A172 (cell line): ENCODE results near the gene ZNF689. TPM values are rescaled to one million over a fixed set of nuclear protein-coding genes. Genes with fewer than 3 reads are reported as not detected.
"Not testable (repeated sequence)": the region's sequence is repeated elsewhere in the genome, so short reads cannot be mapped to it uniquely, and the experiment has no call there.

Source experiments
- DNase-seq: peaks from one replicate; pipeline ENCODE4 v3.0.0-alpha.2; 2015; ENCODE audit warnings: low spot score
- total RNA-seq: library from RNA; depleted of rRNA; stranded (reverse); fragments of >200 nt; shearing (Covaris generic); gene quantifications from 2 replicates; pipeline ENCODE4 v1.2.3, GENCODE V29; 2014

The ZNF689 gene
- total RNA-seq, 1 experiment from 2014 or later = 11.7 TPM

DNA sequence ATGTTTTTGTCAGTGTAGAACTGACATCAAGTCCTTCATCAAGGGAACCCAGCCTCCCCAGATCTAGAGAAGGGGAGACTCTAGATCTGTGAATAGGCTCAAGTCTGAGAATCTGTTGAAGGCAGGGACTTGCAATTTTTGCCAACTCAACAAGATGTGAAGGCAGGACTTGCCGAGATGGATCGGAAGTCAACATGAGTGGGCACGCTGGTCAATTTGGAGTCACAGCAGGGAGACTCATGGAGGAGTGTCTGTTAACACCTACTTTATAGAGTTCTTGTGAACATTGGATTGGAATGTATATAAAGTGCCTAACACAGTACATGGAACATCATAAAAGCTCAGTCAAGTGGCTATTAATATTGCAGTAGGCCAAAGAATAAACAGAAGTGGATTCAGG lies 10.0 kb downstream of the ZNF689 start:
- no peak for DNase-seq

DNA sequence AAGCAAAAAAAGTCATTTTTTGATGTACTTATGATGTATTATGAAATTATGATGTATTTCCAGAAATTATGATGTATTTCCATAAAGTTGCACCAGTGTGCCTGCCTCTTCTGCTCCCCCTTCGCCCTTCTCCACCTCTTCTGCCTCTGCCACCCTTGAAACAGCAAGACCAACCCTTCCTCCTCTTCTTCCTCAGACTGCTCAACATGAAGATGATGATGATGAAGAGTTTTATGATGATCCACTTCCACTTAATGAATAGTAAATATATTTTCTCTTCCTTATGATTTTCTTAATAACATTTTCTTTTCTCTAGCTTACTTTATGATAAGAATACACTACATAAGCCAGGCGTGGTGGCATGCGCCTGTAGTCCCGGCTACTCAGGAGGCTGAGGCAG lies 17.3 kb downstream of the ZNF689 start:
- no peak for DNase-seq

DNA sequence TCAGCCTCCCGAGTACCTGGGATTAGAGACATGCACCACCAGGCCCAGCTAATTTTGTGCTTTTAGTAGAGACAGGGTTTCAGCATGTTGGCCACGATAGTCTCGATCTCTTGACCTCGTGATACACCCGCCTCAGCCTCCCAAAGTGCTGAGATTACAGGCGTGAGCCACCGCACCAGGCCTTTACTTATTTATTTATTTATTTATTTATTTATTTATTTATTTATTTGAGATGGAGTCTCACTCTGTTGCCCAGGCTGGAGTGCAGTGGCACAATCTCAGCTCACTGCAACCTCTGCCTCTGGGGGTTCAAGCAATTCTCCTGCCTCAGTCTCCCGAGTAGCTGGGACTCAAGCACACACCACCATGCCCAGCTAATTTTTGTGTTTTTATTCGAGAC lies 19.3 kb downstream of the ZNF689 start:
- not testable (repeated sequence) for DNase-seq

DNA sequence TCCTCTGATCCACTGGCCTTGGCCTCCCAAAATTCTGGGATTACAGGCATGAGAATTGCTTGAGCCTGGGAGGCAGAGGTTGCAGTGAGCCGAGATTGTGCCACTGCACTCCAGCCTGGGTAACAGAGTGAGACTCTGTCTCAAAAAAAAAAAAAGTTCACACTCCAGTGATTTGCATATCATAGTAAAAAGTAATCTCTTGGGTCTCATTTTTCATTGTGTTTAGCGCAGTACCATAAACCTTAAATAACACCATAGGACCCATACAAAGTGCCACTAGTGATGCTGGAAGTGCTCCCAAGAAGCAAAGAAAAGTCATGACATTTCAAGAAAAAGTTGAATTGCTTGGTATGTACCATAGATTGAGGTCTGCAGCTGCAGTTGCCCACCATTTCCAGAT lies 20.6 kb downstream of the ZNF689 start:
- DNase-seq = not testable (repeated sequence)

DNA sequence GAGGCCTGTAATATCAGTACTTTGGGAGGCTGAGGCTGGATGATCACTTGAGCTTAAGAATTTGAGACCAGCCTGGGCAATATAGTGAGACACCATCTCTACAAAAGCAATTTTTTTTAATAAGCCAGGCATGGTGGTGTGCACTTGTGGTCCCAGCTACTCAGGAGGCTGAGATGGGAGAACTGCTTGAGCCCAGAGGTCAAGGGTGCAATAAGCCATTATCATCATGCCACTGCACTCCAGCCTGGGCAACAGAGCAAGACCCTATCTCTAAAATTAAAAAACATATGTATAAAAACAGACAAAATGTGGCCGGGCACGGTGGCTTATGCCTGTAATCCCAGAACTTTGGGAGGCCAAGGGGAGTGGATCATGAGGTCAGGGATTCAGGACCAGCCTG lies 21.5 kb downstream of the ZNF689 start:
- no peak for DNase-seq

DNA sequence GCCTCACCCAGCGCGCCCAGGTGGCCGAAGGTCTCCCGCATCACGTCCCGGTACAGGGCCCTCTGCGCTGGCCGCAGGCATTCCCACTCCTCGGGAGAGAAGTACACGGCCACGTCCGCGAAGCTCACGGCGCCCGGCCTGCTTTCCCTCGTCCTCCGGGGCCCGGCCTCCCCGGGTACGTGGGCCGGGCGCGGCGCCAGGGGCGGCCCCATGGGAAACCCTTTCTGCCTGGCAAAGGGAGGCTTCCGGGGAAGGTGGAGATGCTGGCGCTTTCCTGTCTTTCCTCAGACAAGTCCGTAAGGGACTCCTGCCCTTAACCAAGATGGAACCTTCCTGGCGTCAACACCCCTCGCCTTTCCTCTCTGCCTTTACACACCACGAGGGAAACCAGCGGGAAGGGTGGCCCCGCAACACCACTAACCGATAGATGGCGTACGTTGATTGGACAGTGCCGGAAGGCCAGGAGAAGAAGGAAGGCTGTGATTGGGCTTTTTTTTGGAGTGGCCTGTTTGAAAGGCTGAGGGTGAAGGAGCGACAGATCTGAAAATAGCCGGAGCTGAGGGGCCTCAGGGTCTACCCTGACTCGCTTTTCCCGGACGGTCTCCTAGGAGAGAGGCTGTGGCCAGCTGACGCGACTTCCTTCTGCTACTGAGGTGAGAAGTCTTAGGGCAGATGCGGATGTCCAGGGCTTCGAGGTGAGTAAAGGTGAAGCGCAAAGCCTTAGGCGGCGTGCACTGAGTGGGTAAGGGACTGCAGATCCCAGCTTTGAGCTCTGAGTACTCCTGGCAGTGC lies 24.6 kb downstream of the ZNF689 start, which contains the start of gene ZNF785:
ZNF785 (minus strand) TSS at position 298 of the 792 bp plus-strand sequence; CDS start at position 212, 86 bp downstream.
- DNase-seq = no peak

DNA sequence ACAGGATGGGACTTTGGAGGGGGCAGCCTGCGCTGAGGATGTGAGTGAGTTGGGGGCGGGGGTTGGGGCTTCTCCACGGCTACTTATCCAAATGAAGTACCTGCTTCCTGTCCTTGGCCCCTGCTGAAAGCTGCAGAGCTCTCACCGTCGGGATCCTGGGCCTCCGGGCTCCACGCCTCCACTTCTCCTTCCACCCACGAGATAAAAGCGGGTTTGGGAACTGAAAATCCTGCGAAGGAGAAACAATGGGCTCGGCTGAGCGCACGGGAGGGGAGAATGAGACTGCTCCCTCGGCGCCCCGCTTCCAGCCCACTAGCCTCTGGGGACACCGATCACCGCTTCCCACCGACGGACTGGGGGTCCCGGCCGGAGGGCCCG lies 25.2 kb downstream of the ZNF689 start:
- DNase-seq = no peak

DNA sequence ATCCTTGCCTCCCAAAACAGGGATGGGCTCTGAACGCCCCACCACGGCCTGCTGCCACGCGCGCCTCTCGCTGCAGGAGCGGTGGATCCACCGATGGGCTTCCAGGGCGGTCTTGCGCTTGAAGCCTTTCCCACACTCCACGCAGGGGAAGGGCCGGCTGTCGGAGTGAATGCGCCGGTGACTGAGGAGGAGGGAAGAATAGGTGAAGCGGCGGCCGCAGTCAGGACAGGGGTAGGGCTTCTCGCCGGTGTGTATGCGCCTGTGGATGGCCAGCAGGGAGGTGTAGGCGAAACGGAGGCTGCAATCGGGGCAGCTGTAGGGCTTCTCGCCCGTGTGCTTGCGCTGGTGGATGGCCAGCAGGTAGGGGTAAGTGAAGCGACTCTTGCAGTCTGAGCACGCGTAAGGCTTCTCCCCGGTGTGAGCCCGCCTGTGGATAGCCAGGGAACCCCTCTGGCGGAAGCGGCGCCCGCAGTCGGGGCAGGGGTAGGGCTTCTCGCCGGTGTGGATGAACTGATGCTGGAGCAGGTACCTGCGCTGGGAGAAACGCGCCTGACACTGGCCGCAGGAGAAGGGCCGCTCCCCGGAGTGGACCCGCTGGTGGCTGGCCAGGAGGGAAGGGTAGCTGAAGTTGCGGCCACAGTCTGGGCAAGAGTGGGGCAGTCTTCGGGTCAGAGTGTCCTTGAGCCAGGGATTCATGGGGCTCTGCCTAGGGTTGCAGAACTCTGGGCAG lies 27.4 kb downstream of the ZNF689 start:
- DNase-seq = no peak

DNA sequence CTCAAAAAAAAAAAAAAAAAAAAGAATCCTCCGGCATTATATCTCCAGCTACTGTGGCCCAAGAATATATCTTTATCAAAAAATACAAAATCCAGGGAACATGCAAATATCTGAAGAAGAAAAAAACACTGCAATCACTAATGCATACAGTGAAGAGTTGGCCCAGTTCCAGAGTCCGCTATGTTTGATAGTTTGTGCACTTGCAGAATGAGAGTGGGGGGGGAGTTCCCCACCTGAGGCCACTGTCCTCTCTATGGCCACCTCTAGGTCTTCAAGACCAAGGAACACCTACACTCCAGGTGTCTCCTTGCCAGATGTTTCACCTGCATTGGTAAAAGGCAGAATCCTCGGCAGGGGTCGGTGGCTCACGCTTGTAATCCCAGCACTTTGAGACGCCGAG lies 28.7 kb downstream of the ZNF689 start:
- DNase-seq = no peak

DNA sequence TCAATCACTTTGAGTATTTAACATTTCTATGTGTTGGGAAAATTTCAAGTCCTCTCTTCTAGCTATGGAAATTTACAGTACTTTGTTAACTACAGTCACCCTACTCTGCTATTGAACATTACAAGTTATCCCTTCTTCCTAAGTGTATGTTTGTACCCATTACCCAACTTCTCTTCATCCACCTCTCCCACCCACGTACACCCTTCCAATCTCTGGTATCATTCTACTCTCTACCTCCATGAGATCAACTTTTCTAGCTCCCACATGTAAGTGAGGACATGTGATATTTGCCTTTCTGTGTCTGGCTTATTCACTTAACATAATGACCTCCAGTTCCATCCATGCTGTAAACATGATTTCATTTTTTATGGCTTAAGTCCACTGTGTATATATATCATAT lies 35.5 kb downstream of the ZNF689 start:
- no peak for DNase-seq

DNA sequence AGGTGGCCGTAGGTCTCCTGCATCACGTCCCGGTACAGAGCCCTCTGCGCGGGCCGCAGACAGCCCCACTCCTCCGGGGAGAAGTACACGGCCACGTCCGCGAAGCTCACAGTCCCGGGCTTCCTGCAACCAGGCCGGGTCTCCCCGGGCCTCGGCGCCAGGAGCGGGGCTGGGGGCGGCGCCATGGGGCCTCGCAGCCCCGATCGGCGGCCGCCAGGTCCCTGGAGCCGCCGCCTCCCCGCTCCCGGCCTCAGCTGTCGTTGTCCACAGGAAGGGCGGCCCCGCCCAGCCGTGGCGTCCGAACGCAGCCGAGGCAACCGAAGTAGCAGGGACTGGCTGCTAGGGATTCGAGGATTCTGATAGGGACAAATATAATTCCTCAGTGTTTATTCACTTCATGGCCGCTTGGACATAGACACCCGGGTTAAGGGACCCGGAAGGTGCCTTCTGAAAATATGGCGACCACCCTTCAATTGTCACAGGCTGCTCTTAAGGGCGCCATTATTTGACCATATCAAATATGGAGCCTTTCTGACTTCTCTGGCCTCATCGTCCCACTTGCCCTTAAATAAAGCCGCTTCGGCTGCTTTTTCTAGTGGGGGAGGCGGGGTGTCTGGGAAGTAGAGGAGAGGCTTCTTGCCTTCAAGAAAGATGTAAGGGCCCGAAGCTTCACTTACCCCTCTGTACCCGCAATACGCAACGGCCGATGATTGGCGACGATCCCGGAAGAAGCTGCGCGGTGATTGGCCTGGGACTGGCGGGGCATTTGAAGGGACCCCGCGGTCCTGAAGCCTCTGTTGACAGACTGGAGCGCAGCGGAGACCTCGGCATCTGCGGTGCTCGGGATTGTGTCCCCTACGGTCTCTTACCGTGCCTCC lies 38.5 kb downstream of the ZNF689 start, which contains the start of gene ZNF688:
ZNF688 (minus strand) TSS at position 270 of the 878 bp plus-strand sequence; CDS start at position 185, 85 bp downstream.
- DNase-seq = peak; percentile 95

DNA sequence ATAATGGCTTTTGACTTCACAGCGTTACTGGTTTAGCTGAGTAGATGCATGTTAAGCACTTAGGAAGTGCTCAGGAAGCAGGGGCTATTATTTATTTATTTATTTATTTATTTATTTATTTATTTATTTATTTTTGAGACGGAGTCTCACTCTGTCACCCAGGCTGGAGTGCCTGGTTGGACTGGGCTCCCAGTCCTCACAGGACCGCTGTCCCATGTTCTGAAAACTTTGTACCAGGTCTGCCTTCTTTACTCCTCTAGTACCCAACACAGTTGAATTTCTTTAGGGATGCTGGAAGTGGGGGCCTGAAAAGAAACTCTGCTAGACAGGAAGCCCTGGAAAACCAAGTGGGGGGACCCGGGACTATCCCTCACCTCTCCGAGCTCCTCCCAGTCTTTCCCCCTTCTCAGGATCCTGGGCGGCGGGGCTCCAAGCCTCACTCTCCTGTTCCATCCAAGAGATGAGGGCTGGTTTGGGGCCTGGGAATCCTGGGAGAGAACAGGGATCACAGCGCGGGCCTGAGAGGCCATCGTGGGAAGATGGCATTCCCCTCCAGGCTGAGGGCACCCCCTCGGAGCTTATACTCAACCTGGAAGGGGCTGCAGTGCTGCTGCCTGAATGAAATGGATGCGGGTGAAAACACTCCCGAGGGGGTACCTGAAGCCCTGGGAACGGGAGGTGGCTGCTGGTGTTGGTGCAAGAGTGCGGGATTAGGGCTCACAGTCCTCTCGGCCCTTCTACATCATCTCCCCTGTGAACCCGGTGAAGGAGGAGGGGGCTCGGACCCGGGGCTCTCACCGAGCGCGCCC lies 39.3 kb downstream of the ZNF689 start:
- no peak for DNase-seq

DNA sequence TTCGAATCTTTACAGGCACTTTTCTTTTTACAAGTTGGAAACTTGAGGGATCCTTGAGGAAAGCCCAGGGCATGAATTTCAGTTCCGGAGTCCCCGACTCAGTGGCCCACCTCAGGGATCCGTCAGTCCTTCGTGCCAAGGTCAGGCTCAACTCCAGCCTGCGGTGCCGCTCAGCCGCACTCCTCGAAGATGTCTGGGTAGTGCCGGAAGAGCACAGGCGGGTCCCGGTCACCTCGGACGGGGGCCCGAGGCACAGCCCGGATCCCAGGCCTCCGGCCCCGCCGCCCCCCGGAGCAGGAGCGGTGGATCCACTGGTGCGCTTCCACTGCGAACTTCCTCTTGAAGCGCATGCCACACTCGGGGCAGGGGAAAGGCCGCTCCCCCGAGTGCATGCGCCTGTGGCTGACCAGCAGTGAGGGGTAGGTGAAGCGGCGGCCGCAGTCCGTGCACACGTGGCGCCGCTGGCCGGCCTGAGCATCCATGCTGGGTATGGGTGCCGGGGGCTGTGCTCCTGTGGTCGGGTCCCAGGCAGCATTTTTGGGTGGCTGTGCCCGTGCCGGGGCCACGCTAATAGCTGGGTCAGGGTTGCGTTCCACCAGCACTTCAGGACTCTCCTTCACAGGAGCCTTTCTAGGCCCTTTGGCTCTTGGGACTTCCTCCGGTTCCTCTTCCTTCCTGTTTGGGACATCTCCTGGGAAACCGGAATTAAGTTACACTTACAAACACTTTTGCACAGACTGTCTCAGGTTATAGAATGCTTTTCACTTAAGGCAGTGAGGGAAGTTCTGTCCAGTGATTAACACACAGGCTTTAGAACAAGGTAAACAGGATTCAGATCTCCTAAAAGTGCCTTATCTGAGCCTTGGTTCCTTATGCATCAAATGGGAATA lies 40.2 kb downstream of the ZNF689 start:
- no peak for DNase-seq

DNA sequence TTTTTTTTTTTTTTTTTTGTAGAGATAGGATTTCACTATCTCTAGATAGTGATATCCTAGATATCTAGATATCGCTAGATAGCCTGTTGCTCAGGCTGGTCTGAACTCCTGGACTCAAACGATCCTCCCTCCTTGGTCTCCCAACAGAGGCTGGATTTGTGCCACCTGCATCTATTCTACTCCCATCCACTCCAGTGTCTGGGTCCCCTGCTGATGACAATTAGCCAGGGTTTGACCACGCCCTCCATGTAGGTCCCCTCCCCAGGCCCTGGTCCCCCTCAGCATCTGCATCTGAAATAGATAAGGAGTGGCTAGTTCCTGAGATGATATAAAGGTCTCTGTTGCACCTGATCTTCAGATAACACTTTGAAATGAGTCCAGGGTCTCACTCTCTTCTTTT lies 40.9 kb downstream of the ZNF689 start:
- no peak for DNase-seq

DNA sequence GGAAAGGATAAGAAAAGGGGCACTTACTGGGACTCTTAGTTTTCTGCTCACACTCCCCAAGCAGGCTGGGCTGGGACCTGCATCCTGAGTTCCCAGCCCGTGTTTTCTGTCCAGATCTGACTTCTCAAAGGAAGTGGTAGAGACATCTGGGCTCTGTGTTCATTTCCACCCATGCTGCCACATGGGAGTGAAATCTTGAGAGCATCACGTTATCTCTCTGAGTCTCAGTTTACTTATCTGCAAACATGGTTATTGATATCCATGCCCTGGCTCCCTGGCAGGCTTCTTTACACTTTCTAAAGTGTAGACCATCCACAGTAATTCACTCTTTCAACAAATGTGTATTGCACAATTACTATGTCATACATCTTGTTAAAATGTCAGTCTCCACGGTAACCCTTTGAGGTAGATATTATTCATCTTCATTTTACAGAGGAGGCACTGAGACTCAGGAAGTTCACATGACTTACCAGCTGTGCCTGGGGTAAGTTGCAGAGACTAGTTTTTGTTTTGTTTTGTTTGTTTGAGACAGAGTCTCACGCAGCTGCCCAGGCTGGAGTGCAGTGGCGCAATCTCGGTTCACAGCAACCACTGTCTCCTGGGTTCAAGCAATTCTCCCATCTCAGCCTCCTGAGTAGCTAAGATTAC lies 42.1 kb downstream of the ZNF689 start:
- DNase-seq = peak; percentile 77

DNA sequence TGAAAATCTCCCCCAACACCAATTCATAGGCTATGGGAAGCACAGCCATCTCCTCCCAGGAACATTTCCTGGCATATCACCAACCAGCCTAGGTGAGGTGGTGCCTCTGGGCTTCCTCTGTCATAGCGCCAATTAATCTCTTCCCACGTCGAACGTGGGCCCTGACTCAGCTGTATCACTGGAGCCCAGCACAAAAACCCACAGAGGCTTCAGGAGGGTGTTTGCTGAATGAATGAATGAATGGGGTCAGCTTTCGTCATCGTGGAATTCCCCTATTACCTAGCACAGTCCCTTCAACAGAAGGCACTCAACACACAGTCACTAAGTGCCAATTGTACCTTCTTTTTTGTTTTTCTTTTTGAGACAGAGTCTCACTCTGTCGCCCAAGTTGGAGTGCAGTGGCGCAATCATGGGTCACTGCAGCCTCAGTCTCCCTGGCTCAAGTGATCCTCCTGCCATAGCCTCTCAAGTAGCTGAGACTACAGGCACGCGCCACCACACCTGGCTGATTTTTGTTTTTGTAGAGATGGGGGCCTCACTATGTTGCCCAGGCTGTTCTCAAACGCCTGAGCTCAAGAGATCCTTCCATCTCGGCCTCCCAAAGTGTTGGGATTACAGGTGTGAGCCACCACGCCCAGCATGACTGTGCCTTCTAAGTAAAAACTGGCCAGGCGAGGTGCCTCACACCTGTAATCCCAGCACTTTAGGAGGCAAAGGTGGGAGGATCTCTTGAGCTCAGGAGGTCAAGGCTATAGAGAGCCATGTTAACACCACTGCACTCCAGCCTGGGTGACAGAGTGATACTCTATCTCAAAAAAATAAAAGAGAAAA lies 42.8 kb downstream of the ZNF689 start:
- DNase-seq = peak; percentile 47

DNA sequence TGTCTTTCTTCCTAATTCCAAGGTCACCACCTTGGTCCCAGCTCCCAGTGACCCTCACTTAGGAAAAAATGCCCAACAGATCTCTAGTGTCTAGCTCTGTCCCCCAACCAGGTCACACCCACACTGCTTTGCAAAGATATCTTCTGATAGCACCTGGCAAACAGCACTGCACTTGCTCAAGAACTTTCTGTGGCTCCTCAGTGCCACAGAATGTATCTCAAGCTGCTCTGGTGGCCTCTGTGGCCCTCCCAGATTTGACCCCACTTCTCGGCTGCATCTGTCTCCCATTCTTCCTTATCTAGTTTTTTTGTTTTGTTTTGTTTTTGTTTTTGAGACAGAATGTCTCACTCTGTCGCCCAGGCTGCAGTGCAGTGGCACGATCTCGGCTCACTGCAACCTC lies 43.7 kb downstream of the ZNF689 start:
- DNase-seq = no peak

DNA sequence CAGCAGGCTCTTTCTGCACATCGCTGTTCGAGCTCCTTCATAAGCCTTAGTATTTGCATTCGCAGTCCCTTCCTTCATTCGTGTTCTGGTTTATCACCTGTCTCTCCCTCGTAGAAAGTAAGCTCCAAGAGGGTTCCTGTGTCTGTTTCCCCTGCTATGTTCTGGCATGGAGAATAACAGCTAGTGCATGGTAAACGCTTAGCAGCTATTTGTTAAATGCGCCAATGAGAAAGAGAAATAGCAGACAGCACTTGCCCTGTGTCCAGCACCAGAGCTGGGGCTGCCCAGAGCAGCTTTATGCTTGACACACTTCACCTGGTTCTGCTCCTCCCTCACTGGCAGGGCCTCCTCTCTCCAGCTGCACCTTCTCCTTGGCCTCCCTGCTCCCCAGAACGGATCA lies 44.2 kb downstream of the ZNF689 start:
- no peak for DNase-seq

DNA sequence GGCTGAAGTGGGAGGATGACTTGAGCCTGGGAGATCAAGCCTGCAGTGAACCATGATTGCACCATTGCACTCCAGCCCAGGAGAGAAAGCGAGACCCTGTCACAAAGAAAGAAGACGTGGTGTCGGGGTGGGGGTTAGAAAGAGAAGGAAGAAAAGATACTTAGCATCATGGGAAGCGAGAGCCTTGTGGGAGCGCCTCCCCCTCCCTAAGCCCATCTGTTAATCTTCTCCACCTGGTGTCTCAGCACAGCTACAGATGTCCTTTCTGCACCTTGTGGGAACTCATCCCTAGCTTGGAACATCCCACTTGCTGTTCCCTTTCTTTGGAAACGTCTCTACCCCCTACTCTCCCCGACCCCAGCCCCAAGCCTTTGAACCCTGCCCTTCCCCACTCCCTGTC lies 44.7 kb downstream of the ZNF689 start:
- DNase-seq = no peak
